Measurements from ENCODE around the gene FER. TPM values are rescaled to one million over a fixed set of nuclear protein-coding genes. Genes with fewer than 3 reads are reported as not detected.
"Not testable (repeated sequence)": the region's sequence is repeated elsewhere in the genome, so short reads cannot be mapped to it uniquely, and the experiment has no call there.

Gene FER
- total and polyA plus RNA-seq, 10 donors: 0.96 to 38.8 (median 21.2) TPM

GRCh38 chr5:108762660-108763059 is 15.0 kb downstream of the FER start:
- intact Hi-C loops (cut with DNase I; ENCODE audit: low total_unique reads): no loop called here
- DNase-seq: no peak
- TF ChIP-seq POLR2AphosphoS5 (IDR thresholded peaks at IDR 0.05): no peak
- 29 to 41% (median 38%) methylated on average over 3 of the region's 3 CpGs for WGBS, 5 donors
- Histone ChIP-seq H3K36me3 (peaks cover 0 to 13% (median 0%) of the 10 kb centered on the region in 6 donors), H3K27me3 (replicated peaks in 1 of 7) (no peaks in the 10 kb centered on the region), H3K4me3 (no peak overlapping the region), H3K9me3 (peaks cover 0 to 8% (median 6%) of the 10 kb centered on the region in 8 donors), H3K27ac (no peak overlapping the region), H3K4me1 (peaks cover 0 to 19% (median 5%) of the 10 kb centered on the region in 6 donors)

- Histone ChIP-seq H3K9me3 (peaks cover 0 to 8% (median 6%) of the 10 kb centered on the region in 8 donors), H3K4me1 (peaks cover 0 to 19% (median 5%) of the 10 kb centered on the region in 6 donors), H3K4me3 (no peak overlapping the region), H3K36me3 (peaks cover 0 to 13% (median 0%) of the 10 kb centered on the region in 6 donors), H3K27ac (no peak overlapping the region), H3K27me3 (replicated peaks in 1 of 7) (no peaks in the 10 kb centered on the region)
- no peak for DNase-seq
- intact Hi-C loops (cut with DNase I; ENCODE audit: low total_unique reads): no loop called here
- 84 to 95% (median 89%) methylated on average over 3 of the region's 3 CpGs for WGBS, 5 donors
- no peak for TF ChIP-seq CTCF (IDR thresholded peaks at IDR 0.05 in 8 of 11, conservative IDR thresholded peaks at IDR 0.05 in 3 of 11)
- TF ChIP-seq POLR2AphosphoS5 (IDR thresholded peaks at IDR 0.05): no peak
- TF ChIP-seq POLR2A (IDR thresholded peaks at IDR 0.05): no peak
These were observed 15.7 kb downstream of the FER start for GRCh38 chr5:108763222-108763916.

DNA sequence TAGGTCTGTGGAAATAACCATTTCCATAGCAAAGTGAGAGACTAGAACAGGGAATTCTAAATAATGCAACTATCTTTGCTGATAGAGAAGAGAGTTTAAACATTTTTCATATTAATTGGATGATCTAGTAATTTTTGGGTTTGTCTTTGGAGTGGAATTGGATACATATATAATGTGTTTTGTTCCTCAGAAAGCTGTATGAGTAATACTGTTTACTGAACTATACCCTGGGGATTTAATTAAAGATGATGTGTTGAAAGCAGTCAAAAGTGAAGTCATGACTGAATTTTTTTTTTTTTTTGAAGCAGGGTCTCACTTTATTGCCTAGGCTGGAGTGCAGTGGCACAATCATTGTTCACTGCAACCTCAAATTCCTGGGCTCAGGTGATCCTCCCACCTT is 17.9 kb downstream of the FER start:
- H3K4me1 ChIP-seq: peaks cover 0 to 28% (median 5%) of the 10 kb centered on the region in 6 donors
- peaks cover 0 to 7% (median 0%) of the 10 kb centered on the region in 6 donors for H3K36me3 ChIP-seq
- no peak overlapping the region for H3K27ac ChIP-seq
- no peak for DNase-seq
- H3K27me3 ChIP-seq (replicated peaks in 1 of 7): no peaks in the 10 kb centered on the region
- intact Hi-C loops (cut with DNase I; ENCODE audit: low total_unique reads): no loop called here
- no peak overlapping the region for H3K4me3 ChIP-seq
- TF ChIP-seq POLR2A (IDR thresholded peaks at IDR 0.05) (no peak), CTCF (IDR thresholded peaks at IDR 0.05 in 8 of 11, conservative IDR thresholded peaks at IDR 0.05 in 3 of 11) (no peak), POLR2AphosphoS5 (IDR thresholded peaks at IDR 0.05) (no peak)
- no peaks in the 10 kb centered on the region for H3K9me3 ChIP-seq

DNA sequence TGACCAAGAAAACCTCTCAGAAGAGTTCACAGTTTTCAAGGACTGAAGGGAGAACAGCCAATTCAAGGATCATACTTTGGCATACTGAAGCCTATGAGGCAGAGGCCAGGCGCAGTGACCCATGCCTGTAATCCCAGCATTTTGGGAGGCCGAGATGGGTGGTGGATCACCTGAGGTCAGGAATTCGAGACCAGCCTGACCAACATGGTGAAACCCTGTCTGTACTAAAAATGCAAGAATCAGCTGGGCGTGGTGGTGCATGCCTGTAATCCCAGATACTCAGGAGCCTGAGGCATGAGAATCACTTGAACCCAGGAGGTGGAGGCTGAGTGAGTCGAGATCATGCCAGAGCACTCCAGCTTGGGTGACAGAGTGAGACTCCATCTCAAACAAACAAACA is 19.2 kb downstream of the FER start:
- intact Hi-C loops (cut with DNase I; ENCODE audit: low total_unique reads); H3K27ac ChIP-seq; H3K36me3 ChIP-seq; H3K4me3 ChIP-seq; H3K27me3 ChIP-seq (replicated peaks in 1 of 7); H3K9me3 ChIP-seq; DNase-seq: not testable (repeated sequence)
- peaks cover 0 to 26% (median 5%) of the 10 kb centered on the region in 6 donors for H3K4me1 ChIP-seq
- WGBS, 5 donors: 79 to 94% (median 91%) methylated on average over 5 of the region's 5 CpGs

GRCh38 chr5:108769352-108769751 is 21.7 kb downstream of the FER start:
- WGBS, 5 donors: 48 to 73% (median 67%) methylated on average over 1 of the region's 1 CpG
- no peak overlapping the region for H3K27ac ChIP-seq
- DNase-seq: no peak
- TF ChIP-seq POLR2AphosphoS5 (IDR thresholded peaks at IDR 0.05): no peak
- TF ChIP-seq POLR2A (IDR thresholded peaks at IDR 0.05): no peak
- no peak for TF ChIP-seq CTCF (IDR thresholded peaks at IDR 0.05 in 8 of 11, conservative IDR thresholded peaks at IDR 0.05 in 3 of 11)
- H3K4me1 ChIP-seq: peaks cover 0 to 9% (median 0%) of the 10 kb centered on the region in 6 donors
- H3K4me3 ChIP-seq: no peak overlapping the region
- intact Hi-C loops (cut with DNase I; ENCODE audit: low total_unique reads): no loop called here
- H3K36me3 ChIP-seq: peaks cover 0 to 9% (median 0%) of the 10 kb centered on the region in 6 donors
- H3K27me3 ChIP-seq (replicated peaks in 1 of 7): no peaks in the 10 kb centered on the region
- H3K9me3 ChIP-seq: peaks cover 0 to 9% (median 0%) of the 10 kb centered on the region in 8 donors
